GM21619 (cell line): ENCODE results near the gene ETS2.

Source experiments
- ATAC-seq: cut with Tn5 transposase; IDR thresholded peaks from one replicate; pipeline ENCODE4 v1.9.1; 2021; ENCODE audit not compliant: unreplicated experiment

Gene ETS2

DNA sequence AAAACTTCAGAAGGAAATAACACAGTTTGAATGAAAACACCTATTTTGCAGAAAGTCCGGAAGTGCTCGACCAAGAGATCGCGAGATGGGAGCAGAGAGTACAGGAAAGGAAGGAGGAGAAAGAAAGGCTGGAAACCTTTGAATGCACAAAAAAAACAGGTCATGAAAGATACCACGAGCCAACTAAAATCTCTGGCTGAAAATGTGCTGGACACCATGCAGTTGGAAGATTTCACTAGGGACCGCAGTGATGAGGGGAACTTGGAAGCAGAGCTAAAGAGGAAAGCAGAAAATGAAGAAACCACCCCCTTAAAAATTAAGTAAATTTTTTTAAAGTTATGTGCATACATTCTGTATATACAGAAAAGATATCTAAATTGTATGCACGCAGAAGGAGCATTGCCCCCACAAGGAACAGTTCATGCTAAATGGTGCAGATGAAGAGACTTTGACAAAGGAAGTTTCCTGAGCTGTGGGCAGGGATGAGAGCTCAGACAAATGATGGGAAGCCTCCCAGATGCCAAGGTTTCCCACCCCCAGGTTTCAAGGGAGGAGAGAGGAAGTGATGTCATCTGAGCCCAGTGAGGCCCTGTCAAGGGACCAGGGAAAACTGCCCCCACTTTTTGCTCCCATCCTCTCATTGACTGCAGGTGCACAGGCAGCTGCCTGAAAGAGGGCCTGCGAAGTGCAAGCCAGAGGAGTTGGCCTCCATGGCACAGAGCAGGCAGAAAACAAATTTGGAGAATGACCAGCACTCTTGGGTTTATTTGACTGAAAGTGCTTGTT lies 52.5 kb downstream of the ETS2 start:
- no peak for ATAC-seq

DNA sequence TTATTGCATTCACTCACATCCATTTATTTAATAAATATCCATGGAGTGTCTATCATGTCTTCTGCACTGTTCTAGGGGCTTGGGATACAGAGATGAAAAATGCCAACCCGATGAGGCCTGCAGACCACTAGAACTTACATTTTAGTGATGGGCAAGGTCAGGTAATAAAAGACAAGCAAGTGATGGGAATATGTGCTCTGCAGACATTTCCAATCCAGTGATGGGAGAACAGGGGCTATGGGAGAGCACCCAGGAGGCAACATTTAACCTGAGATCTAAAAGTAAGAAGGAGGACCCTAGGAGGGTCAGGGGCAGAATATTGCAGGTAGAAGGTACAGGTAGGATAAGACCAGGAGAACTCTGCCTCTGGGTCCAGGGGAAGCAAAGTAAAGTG lies 53.1 kb downstream of the ETS2 start:
- ATAC-seq, result no peak

DNA sequence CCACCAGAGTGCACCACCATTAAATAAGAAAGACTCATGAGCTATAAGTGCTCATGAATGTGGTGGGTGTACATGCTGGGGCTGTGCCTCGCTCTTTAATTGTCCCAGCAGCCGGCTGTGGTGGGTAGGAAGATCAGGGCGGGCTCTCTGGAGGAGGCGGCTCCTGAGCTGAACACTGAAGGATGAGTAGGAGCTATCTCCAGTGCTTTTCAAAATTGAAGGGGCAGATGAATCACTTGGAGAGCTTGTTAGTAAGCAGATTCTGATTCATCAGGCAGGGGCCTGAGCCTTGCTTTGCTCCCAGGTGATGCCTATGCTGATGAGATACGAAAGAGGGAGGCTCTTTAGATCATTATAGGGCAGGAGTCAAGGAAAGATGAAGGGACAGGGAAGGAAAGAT lies 54.1 kb downstream of the ETS2 start:
- ATAC-seq, result no peak

DNA sequence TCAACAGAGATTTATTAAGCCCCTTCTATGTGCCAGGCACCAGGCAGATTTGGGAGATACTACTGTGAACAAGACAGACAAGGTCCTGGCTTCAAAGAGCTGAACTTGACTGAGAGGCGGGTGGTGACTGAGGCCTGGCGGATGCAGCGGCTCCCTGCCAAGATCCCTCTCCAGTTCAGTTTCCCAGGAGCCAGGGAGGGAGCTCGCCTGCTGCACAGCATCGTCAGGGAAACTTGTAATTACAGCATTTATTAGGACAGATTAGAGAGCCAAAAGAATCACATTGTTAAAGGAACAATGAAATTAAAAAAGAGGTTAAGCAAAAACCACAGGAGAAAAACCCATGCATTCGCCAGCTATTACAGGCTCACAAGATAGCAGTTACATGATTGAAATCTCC lies 55.3 kb downstream of the ETS2 start:
- no peak for ATAC-seq

DNA sequence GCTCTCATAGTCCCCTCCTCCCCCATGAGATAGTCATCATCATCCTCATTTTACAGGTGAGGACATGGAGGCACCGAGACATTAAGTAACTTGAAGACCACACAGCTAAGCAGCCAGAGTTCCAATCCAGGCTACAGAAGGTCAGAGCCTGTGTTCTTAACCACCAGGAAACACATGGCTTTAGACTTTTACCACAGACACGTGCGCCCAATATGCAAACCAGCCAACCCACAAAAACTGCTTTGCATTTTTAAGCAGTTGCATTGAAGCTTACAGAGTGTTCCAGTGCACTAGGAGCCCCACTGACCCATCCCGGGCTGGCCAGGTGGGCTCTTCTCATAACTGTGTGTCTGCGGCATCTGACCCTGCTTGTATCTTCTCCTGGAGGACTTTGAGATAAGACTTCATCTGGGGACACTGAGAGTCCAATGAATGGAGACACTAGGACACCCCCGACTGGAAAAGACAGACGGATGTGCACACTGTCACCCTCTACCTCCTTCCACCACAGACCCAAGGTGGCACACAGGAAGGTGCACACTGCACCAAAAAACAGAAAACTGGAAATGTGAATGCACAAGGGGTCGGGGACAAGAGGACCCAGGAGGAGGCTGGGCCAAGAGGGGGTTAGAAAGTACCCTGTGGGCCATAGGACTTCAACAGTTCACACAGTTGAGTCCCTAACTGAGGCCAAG lies 56.4 kb downstream of the ETS2 start:
- peak; percentile 85 for ATAC-seq

DNA sequence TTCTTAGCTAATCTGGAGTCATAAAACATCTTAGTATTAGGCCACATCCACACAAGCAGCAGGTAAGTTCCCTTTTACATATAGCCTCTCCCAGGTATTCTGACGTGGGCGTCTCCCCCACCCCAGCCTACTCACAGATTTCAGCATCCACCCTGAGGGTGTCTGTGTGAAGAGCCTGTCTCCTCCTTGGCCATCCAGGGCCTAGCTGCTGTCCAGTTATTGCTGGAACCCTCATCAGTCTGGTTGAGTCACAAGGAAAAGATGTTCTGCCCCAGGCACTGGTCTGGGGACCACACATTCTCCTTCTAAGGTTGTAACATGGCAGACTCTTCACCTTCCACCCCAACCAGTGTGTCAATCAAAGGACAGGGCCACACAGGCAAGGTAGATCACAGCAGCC lies 57.6 kb downstream of the ETS2 start:
- no peak for ATAC-seq

DNA sequence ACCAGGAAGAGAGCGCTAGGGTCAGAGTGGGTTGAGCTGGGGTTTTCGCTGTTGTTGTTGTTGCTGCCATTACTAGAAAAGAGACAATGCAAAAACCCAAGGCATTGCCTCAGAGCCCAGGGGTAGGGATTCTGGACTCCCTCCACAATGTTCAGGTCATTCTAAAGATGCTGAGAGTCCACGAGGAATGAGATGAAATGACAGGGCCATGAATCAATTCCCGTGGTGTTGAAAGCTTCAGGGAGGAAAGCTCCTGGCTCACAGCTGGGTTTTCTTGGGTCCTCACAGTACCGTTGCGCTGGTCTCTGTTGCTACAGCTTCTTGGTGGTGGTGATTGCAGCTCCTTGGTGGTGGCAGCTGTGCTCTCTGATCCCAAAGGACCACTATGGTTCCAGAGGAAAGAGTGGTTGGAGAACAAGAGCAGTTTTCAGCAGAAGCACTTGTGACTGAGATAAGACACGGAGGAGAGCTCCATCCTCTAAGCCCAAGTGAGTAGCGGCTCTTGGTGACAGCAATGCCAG lies 58.2 kb downstream of the ETS2 start:
- no peak for ATAC-seq

DNA sequence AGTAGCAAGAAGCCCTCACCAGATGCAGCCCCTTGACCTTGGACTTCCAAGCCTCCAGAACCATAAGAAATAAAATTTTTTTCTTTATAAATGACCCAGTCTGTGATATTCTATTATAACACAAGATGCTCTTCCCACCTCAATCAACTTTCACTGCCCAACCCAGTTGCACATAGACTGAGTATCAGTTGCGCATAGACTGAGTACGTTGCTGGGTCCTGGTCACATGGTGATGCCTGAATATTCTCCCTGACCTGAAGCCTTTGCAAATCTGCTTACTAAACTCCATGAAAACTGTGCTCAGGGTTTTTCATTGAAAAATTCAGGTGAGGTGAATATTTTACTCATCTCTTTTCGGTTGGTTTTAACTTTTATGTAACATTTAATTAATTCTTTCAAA lies 59.2 kb downstream of the ETS2 start:
- ATAC-seq, result no peak

DNA sequence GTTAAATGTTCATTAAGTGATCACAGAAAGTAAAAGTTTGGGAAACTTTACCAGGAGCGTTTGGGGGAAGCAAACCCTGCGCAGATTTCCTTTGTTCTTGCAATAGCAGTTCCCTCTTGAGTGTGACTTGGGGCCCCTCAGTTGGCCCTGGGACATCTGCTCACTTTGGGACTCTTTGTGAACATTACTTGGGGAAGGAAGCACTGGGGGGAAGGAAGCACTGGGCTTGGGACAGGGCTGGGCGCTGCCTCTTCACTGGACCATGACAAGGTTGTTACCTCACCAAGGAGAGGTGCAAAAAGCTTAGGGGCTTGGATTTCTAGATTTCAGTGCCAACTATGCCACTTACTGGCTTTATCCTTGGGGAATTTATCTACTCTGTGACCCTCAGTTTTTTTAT lies 63.5 kb downstream of the ETS2 start:
- no peak for ATAC-seq

DNA sequence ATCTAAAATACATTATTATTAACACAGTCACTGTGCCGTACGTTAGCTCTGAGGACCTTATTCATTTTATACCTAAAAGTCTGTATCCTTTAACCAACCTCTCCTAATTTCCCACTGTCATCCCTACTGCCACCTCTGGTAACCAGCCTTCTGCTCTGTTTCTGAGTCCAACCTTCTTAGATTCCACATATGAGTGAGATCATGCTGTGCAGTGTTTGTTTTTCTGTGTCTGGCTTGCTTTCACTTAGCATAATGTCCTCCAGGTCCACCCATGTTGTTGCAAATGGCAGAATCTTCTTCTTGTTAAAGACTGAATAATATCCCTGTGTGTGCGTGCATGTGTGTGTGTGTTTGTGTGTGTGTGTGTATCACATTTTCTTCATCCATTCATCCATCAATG lies 64.2 kb downstream of the ETS2 start:
- ATAC-seq, result no peak
